NCI-H2227 treated with DMSO at 0.1 percent for 48 hours (cell line): ENCODE data around the gene LYRM4.
A peak's percentile ranks its signal among the peaks of the same experiment; 100 is the strongest.

Source experiments
- DNase-seq: peaks from one replicate; lab custom pipeline; 2025; lab: John Stamatoyannopoulos, UW

The LYRM4 gene

GRCh38 chr6:5260661-5261544 lies at the start of gene LYRM4, which contains the start of gene FARS2:
LYRM4 (minus strand) TSS chr6:5260950; CDS start chr6:5260733, 217 bp downstream.
FARS2 (plus strand) TSS chr6:5261513.
- DNase-seq: peak; percentile 95

DNA sequence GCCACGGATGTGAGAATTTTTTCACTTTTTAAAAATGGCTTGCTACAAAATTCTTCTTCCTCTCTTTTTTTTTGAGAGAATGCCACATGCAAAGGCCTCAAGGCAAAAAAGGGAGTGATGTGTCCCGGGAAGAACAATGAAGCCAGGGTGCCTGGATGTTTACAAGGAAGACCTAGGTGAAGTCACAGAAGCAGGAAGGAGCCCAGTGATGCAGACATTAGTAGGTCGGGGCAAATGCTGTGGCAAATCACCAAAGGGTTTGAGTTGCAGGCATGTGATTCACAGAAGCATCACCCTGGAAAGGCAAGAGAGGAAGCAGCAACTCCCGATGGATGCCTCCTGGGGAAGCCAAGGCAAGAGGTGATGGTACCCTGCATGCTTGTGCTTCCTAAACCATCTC lies 47.3 kb upstream of the LYRM4 start:
- DNase-seq: no peak

- DNase-seq: no peak
Observed at GRCh38 chr6:5307058-5307457, 46.3 kb upstream of the LYRM4 start.

- no peak for DNase-seq
Observed at GRCh38 chr6:5305968-5306626, 45.3 kb upstream of the LYRM4 start.

GRCh38 chr6:5303682-5304081 lies 42.9 kb upstream of the LYRM4 start:
- DNase-seq: no peak

GRCh38 chr6:5302995-5303622 lies 42.4 kb upstream of the LYRM4 start:
- peak; percentile 32 for DNase-seq

DNA sequence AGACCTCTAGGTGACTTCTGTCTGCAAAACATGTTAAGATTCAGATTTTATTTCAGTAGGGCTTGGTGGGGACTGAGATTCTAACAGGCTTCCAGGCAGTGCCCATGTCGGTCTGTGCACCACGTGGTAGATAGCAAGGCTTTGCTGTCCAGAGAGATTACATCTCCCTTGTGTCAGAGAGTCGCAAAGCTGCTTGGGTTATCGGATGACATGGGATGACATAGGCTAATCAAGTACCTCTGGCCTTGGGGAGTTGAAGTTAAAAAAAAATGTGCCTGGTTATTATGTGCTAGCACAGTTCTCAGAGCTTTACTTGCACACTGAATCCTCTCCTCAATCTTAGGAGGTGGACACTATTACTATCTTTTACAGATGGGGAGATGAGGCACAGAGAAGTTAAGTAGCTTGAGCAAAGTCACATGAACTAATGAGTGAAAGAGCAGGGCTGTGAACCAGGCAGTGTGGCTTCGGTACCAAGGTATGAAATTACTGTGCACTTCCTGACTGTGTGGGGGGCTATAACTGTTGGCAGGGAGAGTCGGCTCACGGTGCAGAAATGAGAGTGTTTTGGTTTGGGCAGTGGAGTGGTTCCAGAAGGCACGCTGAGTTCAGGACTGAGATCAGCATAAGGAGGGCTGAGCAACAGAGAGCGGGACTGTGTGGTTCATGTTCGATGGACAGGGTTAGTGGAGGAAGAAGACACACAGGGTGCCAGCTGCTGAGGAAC lies 41.6 kb upstream of the LYRM4 start:
- no peak for DNase-seq

DNA sequence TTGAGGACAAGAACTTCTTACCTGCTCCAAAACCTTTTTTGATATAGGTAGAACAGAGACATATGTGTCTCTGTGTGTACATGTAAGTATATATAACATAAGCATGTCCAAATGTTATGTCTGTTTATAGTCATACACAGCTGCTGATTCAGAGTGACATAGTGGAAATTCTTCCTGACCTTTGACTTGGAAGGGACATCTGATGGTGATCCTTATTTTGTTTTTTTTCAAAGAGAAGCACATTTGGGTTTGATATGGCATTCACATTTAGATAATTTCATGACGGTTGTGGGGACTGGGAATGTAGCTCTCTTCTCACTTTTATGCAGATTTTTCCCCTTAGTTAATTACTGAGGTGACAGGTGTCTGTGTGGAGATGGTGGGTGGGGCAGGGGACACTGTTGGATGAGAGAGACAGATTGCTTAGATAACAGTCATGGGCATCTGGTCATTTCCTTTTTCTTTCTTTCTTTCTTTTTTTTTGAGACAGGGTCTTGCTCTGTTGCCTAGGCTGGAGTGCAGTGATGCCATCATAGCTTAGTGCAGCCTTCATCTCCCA lies 39.5 kb upstream of the LYRM4 start:
- DNase-seq: no peak

- DNase-seq: no peak
Observed at GRCh38 chr6:5295623-5296022, 34.9 kb upstream of the LYRM4 start.

- no peak for DNase-seq
Observed at GRCh38 chr6:5294392-5295211, 33.9 kb upstream of the LYRM4 start.

DNA sequence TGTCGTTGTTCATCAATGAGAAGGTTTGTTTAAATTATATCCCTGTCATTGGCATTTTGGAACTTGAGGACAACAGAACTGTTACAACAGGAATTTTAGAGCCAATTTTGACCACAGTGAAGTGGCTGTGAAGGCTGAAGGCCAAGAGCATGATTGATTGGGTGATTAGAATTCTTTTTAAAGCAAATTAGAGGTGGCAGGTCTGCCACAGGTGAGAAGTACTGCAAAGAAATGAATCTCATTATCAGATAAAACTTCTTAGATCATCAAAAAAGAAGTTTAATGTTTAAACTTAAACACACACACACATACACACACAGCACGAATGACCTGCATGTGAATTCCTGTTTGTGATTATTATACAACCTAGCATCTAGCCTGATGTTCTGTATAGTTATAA lies 32.9 kb upstream of the LYRM4 start:
- DNase-seq: no peak

GRCh38 chr6:5292154-5292553 lies 31.4 kb upstream of the LYRM4 start:
- DNase-seq: no peak

DNA sequence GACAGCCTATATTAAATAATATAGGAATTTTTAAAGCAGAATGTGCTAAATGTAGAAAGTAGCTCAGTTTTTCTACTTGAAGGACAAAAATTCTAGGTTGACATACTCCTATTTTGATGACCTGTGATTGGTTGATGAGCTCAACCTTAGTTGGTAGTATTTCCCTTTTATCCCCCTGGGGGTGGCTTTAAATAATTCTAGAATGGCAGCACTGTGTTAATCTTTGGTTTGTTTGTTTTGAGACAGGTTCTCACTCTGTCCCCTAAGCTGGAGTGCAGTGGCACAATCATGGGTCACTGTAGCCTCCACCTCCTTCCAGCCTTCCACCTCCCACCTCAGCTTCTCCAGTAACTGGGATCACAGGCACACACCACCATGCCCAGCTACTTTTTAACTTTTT lies 29.8 kb upstream of the LYRM4 start:
- no peak for DNase-seq

DNA sequence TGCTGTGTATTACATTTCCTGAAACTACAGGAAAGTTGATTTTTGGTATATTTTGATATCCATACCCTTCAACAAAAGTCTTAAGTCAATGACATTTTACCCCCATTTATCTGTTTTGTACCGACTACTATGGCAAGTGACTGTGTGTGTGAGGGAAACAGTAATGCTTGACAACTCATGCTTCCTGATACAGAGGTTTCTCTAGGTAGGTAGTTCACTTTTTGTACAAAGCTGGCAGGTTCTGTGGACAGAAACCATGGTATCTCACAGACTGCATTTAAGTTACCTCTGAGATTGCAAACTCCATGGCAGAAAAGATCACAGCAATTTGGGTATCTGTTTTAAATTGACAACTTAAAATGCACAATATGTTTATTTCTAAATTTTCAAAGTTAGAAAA lies 29.3 kb upstream of the LYRM4 start:
- DNase-seq: no peak

- DNase-seq: no peak
Observed at GRCh38 chr6:5287966-5288297, 27.2 kb upstream of the LYRM4 start.

- no peak for DNase-seq
Observed at GRCh38 chr6:5287205-5287965, 26.6 kb upstream of the LYRM4 start.

- DNase-seq: no peak
Observed at GRCh38 chr6:5286780-5287179, 26.0 kb upstream of the LYRM4 start.

GRCh38 chr6:5285526-5285925 lies 24.8 kb upstream of the LYRM4 start:
- no peak for DNase-seq

DNA sequence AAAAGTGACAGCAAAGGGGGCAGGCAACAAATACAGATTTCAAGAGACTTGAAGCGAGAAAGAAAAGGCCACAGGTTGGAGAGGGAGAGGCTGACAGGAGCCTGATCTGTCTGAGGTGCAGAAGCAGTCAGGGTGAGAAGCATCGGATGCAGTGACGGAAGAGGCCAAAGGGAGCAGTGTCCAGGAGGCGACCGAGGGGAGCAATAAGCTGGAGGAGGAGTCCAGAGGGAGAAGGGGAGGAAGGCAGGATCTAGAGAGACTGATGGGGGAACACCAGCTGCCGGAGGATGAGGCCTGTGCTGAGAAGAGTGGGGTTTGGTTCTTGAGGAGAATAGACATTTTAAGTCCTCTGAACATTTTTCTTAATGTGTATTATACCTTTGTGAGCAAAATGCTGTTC lies 24.3 kb upstream of the LYRM4 start:
- no peak for DNase-seq

- no peak for DNase-seq
Observed at GRCh38 chr6:5282191-5282623, 21.5 kb upstream of the LYRM4 start.
